Activated CD4-positive, CD25-positive, alpha-beta regulatory T cell treated with anti-CD3 and anti-CD28 coated beads, Interleukin-2, amount 50 U/mL, for 24 hours (primary cell): Measurements from ENCODE around the gene LDLRAD4.
A peak's percentile ranks its signal among the peaks of the same experiment; 100 is the strongest.

Experiments
- ATAC-seq, 2 donors: fragments of 150-1000 bp; cut with Tn5 transposase; one replicate each; pipeline ENCODE4 v1.10.0; 2021; ENCODE audit warnings: mild to moderate bottlenecking in 1 of 2, moderate library complexity in 1 of 2

LDLRAD4 gene

DNA sequence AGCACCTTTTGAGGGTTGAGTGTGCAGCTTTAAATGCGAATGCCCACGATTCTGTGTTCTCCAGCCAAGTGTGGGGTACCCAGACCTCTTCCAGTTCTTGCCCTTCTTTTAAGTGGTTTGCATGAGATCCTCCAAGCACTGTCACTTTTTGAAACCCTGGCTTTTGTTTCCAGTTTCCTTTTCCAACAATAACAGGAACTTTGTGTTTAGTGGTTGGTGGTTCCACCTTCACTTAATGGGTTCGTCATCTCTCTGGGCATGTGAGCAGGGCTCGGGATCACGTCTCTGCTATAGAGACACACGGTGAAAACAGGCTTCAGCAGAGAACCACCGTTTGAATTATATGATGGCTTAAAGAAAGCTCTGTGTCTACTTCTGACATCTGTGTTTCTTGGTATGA, 197.6 kb downstream of the LDLRAD4 start:
- no peak for ATAC-seq

DNA sequence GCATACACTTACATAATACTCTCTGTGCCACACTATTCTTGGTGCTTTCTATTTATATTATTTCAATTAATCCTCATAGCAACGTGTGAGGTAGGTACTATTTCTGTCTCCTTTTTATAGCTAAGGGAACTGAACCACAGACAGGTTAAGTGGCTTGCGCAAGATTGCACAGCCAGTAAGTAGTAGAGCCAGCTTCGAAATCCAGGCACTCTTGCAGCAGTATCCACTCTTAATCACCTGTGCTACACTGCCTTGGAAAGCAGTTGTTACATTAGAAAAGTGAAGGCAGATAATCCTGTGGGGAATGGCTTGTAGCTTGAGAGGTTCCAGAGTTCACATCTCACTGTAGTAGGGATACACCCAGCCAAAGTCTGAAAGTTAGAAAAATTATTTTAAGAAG, 198.3 kb downstream of the LDLRAD4 start:
- ATAC-seq = no peak

DNA sequence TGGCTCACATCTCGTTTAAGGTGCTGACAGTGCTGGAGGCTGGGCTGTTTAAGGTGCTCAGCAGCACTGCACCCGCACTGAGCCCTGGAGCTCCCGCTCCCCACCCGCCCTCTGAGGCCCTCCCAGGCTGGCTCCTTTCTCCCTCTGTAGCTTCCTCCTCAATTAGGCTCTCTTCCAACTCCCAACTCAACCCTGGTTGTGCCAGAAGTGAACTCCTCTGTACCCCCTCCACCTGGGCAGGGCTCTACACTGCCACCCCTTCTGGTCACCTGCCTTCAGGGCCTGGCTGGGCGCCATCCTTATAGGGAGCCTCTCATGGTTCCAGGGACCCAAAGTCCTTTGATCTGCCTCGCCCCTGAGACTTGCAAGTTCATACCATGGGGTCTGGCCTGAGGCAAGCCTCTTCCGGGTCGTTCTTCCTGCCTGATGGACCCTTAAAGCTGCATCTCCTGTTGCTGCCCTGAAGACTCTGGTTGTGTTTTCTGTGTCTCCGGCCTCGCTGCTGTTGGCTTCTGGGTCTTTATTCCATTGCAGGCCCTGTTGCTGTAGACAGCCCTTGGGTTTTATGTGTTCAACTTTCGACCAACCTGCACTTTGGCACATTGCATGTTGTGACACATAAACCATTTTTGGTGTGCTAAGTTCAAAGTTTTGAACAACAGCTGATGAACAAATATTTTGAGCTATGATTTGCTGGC, 199.6 kb downstream of the LDLRAD4 start:
- ATAC-seq = no peak

DNA sequence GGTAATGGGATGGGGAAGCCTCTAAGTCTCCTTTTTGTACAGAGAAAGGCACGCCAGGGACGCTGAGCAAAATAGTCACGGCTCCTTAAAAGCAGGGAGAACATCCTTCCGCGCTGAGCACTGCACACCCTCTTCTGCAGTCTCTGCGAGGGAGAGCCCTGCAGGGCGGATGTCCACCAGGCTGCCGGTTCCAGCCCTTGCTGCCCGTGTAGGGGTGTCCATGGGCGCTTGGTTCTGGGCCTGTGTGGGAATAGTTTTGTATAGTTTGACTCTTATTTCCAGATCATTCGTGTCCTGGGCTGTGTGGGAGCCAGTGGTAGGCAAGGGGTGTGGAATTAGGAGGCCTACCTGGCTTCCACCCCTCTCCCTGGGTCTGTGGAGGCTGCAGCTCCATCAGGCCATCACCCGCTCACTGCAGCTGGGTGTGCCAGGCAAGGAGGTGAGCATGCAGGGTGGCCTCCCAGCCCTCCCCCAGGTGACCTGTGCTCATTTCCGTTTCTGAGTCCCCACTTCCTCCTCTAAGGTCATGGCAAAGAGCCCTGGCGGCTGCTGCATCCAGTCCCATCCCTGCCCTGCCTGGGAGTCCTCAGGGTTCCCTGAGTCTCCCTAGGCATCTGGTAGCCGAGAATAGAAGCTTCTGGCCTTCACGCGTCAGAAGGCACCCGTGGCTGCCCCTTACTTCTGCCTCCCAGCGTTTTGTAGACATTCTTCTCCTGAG, 202.6 kb downstream of the LDLRAD4 start:
- ATAC-seq = peak; percentile 53 to 61

DNA sequence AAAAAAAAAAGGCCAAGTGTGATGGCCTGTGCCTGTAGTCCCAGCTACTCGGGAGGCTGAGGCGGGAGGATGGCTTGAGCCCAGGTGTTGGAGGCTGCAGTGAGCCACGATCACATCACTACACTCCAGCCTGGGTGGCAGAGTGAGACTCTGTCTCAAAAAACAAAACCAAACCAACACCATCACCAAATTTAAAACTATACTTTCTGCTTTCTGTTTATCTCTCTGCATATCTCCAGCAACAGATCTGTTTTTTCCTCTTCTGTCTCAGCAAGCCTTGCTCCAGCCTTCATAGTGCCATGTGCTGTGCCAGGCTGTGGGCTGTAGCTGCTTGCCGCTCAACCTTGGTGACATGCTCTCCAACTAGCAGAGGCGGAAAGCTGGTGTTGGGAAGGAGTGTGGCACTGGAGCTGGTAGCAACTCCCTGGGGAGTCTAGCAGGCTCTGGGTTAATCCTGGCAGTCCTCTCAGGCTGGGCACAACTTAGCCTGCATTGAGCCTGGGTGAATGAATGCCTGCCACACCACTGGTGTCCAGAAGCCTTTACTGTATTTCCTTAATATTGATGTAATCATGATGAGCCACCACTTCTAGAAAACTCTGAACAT, 204.1 kb downstream of the LDLRAD4 start:
- ATAC-seq = no peak

DNA sequence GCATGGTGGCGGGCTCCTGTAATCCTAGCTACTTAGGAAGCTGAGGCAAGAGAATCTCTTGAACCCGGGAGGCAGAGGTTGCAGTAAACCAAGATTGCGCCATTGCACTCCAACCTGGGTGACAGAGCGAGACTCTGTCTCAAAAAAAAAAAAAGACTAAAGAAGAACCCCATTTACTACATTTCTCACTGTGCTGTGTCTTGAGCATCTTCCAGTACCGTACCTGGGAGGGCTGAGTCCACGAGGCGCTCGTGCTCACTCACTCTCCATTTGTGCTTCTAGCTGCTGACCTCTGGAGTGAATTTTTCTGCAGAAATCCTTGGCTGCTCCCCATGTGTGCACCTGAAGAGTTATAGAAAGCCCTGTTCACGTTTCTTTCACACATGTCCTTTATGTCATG, 204.8 kb downstream of the LDLRAD4 start:
- no peak for ATAC-seq

DNA sequence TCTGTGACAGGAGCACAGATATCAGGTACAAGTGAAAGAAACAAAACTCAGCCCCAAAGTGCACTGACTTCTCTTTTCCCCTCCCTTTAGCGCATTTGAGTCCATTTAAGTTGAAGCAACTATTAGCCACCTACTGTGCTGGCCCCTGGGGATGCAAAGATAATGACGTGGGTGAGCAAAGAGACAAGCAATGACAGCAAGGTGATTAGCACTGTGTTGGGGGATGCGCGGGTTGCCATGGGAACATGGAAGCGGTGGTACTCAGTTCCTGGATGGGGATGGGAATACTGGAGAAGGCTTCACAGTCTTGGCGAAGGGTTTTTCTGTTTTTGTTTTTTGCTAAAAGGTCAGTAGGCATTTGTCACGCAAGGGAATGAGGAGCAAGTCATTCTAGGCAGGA, 205.8 kb downstream of the LDLRAD4 start:
- no peak for ATAC-seq

DNA sequence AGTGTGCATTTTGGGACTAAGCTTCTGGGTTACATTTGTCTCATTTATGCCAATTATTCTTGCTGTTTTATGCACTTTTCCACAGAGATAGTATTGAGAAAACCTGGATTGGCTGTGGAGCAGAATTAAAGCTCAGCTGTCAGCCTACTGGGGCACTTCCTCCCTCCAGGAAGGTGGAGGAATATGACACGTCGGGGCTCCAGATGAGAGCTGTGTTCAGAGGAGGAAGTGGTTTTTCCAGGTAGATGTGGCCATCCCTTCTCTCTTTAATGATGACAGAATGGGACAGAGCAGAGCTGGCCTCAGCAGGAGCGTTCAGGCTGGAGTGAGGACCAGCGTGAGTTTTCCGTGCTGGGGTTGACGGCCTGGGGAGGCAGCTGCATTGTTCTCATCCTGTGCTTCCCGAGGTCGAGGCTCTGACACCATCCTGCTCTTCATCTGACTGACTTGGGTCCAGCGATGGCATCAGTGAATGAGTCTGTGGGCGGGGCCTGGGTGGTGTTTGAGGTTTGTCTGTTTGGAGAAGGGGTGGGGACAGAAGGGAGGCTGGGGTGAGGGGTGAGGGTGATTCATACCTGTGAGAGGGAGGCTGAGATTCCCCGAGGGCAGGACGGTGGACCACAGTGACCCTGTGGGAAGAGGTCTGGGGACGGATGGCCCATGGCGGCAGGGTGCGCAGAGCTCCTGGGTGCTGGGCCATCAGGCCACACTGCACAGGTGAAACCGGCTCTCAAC, 207.0 kb downstream of the LDLRAD4 start:
- peak; percentile 39 to 46 for ATAC-seq

DNA sequence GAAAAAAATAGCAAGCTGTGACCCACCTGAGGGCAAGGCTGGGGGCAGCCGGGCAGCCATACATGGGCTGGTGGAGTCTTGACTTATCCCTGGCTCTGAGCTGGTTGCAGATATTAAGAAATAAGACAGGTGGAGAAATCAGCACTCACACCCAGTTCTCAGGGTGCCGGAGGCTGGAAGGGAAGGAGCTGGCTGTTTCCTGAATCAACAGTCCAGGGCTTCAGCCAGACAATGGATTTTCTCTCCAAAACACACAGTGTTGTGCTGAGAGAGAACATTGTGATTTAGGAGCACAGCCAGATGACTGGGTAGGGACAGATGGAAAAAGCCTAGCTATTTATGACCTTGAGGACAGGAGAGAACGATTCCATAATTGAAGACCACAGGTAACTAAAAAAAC, 208.8 kb downstream of the LDLRAD4 start:
- ATAC-seq = no peak

DNA sequence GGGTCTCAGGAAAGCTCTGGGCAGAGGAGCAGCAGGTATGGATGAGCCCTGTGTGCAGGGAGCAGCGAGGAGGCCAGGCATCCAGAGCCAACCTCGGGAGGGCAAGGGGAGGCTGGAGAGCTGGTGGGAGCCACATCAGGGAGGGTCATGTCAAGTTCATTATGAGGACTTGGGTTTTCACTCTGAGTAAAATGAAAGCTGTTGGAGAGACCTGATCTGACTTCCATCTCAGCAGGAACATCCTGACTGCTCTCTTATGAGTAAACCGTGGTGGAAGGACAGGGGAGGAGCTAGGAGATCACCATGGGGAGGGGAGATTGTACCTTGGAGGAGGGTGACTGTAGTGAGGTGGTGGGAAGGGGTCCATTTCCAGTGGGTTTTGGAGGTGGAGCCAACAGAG, 209.8 kb downstream of the LDLRAD4 start:
- no peak for ATAC-seq

DNA sequence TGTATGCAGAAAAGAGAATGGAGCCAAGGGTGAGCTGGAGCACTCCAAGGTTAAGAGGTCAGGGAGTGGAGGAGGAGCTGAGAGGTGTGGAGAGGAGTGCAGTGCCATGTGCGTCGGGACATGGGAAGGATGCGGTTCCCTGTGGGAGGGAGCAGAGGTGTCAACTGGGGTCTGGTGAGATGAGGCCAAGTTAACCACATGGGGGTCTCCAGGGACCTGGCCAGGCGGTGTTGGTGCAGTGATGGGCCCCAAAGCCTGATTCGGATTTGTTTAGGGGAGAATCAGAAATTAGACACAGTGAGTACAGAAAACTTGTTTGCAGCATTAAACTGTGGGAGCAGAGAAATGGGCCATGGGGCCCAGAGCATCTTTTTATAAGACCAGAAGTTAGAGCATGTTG, 210.5 kb downstream of the LDLRAD4 start:
- no peak for ATAC-seq

DNA sequence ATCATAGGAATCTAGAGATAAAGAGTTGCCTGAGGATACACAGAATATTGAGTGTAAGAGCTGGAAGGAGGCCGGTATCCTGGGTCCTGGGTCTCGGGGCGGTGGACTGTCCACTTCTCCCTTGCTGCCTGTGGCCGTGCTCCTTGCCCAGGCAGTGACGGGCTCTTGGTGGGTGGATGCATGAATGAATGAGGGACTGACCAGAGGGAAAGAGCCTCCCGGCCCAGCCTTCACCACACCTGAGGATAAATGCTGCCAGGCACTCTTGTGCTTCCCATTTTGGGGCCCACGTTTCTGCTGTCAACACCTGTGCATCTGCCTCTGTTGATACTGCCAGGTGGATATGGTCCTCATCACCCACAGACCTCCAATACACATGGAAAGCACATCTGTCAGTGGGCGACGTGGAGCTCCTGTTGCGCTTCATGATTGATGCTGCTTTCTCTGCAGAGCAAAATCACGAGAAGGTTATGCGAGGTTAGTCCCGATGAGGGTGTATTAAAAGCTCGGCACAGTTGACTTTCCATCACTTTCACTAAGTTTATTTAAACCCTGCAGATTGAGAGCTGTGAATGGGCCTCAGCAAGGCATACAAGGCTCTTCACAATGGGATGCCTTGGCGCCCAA, 211.4 kb downstream of the LDLRAD4 start:
- no peak for ATAC-seq

DNA sequence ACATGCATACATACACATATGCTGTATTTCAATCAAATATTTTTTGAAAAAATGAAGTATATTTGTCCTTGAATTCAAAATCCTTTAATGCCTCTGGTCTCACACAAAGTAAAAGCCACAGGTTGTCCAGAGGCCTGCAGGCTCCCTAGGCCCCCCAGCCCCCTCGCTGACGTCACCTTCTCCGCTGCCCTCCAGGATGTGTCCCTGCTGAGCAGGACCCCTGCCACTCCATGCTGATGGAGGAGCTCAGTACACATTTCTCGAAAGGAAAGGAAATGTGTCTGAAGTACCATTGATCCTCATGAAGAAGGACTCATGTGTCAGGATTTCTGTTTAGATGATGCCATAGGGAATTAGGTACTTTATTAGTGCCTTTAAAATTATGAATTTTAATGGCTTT, 212.1 kb downstream of the LDLRAD4 start:
- ATAC-seq = no peak

DNA sequence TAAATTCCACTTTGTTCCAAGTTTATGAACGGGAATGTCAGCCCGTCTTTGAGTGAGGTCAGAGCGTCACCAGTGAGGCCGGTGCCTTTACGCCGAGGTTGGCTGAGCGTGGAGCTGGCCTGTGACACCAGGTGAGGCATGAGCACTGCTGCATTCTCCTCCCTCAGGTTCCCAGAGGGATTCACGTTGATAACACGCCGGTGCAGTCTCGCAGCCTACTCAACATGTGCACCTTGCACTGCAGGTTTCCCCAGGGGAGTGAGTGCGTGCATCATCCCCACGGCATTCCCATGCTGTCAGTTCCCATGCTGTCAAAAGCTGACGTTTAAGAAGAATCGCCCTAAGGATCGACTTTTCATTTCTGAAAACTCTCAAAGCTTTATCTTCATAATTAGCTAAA, 213.3 kb downstream of the LDLRAD4 start:
- ATAC-seq = no peak

DNA sequence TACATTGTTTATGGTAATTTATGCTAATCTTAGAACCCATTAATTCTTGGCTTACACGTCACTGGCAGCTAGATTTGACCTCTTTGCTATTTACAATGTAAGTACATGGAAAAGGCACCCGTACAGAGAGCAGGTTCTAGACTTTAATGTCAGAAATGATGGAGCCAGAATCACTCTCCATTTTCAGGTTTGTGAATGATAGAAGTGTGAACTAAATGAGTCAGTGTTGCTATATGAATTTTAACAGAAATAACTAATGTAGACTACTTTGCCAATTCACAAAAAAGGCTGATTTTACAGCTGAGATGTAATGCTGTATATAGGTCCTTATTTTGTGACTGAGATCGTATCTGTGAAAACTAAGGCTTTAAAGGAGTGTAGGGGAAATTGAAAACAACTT, 214.6 kb downstream of the LDLRAD4 start:
- peak; percentile 59 to 67 for ATAC-seq

DNA sequence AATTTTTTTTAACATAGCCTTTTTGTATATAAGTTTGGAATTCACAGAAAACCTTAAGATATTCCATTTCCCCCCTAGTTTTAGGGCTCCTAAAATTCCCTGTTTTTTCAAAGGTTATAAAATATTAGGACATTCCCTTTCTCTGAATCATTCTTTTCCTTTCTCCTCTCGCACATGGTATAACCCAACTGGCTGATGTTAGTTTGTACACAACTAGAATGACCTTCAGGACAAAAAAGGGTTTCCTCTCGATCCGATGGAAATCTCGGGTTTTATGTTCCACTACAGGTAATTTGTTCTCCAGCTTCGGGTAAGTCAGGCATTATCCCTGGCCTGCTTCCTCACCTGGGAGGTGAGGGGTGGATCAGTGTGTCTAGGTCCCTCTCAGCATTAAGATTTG, 215.1 kb downstream of the LDLRAD4 start:
- no peak for ATAC-seq

DNA sequence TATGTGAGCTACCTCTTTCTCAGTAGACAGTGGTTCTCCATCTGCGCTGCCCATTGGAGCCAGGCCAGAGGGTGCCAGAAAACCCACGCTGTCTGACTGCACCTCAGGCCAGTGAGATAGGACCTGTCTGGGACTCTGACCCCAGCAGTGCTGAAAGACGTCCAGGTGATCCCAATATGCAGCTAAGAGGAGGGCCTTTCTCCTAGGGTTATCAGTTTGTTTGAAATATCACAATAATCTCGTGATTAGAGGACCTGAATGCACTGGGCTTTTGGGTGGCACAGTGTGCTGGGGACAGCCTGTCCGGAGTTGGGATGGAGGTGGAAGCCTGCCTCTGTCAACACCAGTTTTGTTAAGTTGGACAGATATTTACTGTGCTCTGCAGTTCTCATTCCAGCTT, 216.3 kb downstream of the LDLRAD4 start:
- ATAC-seq = no peak

DNA sequence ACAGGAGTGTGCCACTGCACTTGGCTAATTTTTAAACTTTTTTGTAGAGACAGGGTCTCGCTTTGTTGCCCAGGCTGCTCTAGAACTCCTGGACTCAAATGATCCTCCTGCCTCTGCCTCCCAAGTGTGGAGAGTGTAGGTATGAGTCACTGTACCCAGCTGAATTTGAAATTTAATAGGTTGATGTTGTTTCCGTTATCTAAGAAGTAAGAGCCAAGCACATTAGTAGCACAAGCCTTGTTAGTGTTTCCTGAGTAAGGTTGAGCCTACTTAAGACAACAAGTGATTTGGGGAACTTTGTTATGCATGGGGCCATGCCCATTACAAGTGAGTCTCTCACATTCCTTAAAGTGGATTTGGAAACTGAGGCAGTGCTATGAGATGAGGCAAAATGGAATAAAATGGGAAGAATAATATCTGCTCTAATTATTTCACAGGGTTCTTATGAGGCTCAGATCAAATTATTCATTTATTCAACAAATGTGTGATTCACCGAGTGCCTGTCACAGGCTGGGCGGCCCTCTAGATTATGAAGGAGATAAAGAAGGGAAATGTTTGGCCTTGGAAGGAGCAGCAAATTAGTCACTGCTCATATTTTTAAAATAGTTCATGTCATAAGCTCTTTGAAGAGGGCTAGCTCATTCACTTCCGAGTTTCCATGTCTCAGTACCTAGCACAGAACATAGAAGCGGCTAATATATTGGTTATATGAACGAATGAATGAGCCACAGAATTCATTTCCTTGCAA, 217.2 kb downstream of the LDLRAD4 start:
- peak; percentile 65 to 70 for ATAC-seq

DNA sequence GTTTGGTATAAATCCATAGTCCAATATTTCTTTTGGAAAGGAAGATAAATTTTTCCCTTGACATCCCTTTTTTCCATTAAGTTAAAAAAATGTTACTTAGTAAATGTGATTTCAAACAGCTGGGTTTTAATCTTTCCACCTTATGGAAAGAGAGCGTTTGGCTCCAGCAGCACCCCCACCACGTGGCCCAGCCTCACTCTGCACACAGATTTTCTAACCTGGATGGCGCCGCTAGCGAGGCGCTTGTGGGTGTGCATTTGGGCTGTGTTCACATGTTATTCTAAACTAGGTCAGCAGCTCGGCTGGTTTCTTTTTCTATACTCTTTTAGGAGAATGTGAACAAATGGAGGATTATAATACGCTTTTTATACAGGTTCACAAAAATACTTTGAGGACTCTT, 218.0 kb downstream of the LDLRAD4 start:
- ATAC-seq = peak in 1 of 2 donors; percentile 12

DNA sequence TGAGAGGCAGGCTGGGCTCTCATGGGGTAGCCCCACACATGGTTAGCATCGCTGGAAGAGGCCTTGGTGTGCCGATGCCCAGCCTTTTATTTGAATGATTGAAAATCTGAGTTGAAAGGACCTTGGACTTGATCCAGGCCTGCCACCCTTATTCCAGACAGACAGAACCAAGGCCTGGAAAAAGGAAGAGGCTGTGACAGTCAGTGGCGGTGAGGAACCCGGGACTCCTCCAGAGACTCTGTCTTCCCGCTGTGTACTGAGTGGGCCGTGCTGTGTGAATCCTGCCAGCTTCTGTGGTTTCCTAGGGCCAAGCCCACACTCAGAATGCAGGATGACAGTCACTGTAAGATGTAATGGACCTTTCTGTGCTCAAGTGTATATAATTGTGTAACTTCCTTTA, 218.5 kb downstream of the LDLRAD4 start:
- ATAC-seq = no peak

DNA sequence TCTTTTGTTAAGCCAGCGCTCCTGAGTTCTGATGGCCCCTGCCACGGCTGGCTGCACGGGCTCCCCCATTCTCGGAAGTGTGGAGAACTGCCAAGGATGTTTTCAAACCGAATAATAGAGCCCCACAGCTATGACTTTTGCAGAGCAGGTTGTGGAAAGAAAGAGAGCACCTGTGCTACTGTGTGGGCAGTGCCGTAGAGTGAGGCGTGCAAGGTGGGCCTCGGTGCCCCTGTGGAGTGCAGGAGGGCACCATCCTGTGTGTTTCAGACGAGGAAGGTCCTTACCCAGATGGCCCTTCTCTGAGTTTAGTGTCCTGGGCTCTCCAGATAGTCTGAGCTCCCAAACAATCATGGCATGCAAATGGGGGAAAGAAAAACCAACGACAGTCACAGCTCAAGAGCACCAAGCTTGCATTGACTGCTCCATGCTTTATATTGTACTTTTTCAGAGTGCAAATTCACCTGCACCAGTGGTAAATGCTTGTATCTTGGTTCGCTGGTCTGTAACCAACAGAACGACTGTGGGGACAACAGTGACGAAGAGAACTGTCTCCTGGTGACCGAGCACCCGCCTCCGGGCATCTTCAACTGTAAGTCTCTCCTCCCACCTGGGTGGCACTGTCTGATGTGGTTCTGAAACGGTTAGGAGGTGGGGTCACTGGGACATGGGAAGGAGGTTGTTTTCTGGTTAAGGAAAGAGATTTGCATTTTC, 219.4 kb downstream of the LDLRAD4 start:
- peak; percentile 36 to 37 for ATAC-seq
